Renal cortex interstitium (tissue), 3 donors: Measurements from ENCODE around the gene GEMIN2. TPM values are rescaled to one million over a fixed set of nuclear protein-coding genes. Genes with fewer than 3 reads are reported as not detected.

Source experiments
- polyA plus RNA-seq, 3 donors: library from polyadenylated mRNA; unstranded; fragments of 120-200 nt; gene quantifications; one replicate each; pipeline ENCODE4 v1.2.1, GENCODE V29; 2013; ENCODE audit not compliant: insufficient read length in 3 of 3

The GEMIN2 gene
- polyA plus RNA-seq, 3 donors = 20.8 to 26.9 (median 24.3) TPM

Other genes starting within 250 kb of the GEMIN2 start
- gene SEC23A, start 11.1 kb upstream of the GEMIN2 start, polyA plus RNA-seq = 10 to 100 TPM; 67.4 to 71.0 (median 69.0) TPM
- 10 to 100 TPM; 29.9 to 32.8 (median 32.5) TPM for gene TRAPPC6B, start 56.0 kb downstream of the GEMIN2 start, polyA plus RNA-seq
- 100 to 1,000 TPM; 163 to 227 (median 199) TPM for gene PNN, start 60.9 kb downstream of the GEMIN2 start, polyA plus RNA-seq
- gene MIA2, start 119.6 kb downstream of the GEMIN2 start, polyA plus RNA-seq = 10 to 100 TPM; 63.0 to 82.0 (median 77.6) TPM